CD1c-positive myeloid dendritic cell (primary cell): ENCODE results near the gene ZNF184.
A peak's percentile ranks its signal among the peaks of the same experiment; 100 is the strongest.

Experiments
- DNase-seq: peaks from one replicate; pipeline ENCODE4 v3.0.0-alpha.2; 2016; ENCODE audit errors: extremely low spot score

ZNF184 gene

GRCh38 chr6:27472617-27473400, at the start of gene ZNF184:
ZNF184 (minus strand) TSS chr6:27473105; CDS start chr6:27472294, 811 bp downstream.
- peak; percentile 97 for DNase-seq

GRCh38 chr6:27518881-27519795, 46.2 kb upstream of the ZNF184 start:
- peak; percentile 70 for DNase-seq

GRCh38 chr6:27517928-27518787, 45.3 kb upstream of the ZNF184 start:
- DNase-seq: no peak

- DNase-seq: no peak
Observed at GRCh38 chr6:27517238-27517637, 44.3 kb upstream of the ZNF184 start.

- no peak for DNase-seq
Observed at GRCh38 chr6:27514906-27515495, 42.1 kb upstream of the ZNF184 start.

GRCh38 chr6:27512525-27512924, 39.6 kb upstream of the ZNF184 start:
- no peak for DNase-seq

DNA sequence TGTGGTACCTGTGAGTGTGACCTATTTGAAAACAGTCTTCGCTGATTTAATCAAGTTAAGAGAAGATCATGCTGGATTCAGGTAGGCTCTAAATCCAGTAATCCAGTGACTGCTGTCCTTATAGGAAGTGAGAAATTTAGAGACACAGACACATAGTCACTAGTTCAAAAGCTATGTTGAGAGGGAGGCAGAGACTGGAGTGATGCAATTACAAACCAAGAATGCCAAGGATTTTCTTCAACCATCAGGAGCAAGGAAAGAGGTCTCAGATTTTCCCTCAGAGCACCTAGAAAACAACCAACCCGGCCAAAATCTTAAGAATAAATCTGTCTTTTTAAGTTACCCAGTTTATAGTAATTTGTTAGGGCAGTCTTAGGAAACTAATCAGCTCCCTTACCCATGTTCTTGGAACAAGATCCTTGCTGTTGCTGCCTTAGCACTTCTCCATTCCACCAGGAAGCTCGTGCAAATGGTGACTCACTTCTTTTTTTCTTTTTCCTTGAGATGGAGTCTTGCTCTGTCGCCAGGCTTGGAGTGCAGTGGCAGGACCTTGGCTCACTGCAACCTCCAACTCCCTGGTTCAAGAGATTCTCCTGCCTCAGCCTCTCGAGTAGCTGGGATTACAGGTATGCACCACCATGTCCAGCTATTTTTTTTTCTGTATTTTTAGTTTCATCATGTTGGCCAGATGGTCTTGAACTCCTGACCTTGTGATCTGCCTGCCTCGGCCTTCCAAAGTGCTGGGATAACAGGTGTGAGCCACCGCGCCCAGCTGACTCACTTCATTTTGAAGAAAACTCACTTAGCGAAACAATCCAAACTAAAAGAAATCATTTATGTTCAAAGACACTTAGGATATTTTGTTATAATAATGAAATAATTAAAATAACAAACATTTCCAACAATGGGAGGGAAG, 34.4 kb upstream of the ZNF184 start:
- no peak for DNase-seq

- no peak for DNase-seq
Observed at GRCh38 chr6:27505209-27506027, 32.5 kb upstream of the ZNF184 start.

- peak; percentile 79 for DNase-seq
Observed at GRCh38 chr6:27503436-27504030, 30.6 kb upstream of the ZNF184 start.

GRCh38 chr6:27502508-27503435, 29.9 kb upstream of the ZNF184 start:
- peak; percentile 33 for DNase-seq

- no peak for DNase-seq
Observed at GRCh38 chr6:27501187-27501586, 28.3 kb upstream of the ZNF184 start.

DNA sequence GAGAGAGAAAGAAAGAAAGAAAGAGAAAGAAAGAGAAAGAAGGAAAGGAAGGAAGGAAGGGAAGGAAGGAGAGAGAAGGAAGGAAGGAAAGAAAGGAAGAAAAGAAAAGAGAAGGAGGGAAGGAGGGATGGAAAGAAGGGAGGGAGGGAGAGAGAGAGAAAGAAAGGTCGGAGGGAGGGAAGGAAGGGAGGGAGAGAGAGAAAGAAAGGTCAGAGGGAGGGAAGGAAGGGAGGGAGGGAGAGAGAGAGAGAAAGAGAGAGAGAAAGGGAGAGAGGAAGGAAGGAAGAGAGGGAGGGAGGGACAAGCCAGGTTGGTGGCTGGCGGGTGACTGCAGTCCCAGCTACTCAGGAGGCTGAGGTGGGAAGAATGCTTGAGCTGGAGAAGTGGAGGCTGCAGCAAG, 27.3 kb upstream of the ZNF184 start:
- no peak for DNase-seq

DNA sequence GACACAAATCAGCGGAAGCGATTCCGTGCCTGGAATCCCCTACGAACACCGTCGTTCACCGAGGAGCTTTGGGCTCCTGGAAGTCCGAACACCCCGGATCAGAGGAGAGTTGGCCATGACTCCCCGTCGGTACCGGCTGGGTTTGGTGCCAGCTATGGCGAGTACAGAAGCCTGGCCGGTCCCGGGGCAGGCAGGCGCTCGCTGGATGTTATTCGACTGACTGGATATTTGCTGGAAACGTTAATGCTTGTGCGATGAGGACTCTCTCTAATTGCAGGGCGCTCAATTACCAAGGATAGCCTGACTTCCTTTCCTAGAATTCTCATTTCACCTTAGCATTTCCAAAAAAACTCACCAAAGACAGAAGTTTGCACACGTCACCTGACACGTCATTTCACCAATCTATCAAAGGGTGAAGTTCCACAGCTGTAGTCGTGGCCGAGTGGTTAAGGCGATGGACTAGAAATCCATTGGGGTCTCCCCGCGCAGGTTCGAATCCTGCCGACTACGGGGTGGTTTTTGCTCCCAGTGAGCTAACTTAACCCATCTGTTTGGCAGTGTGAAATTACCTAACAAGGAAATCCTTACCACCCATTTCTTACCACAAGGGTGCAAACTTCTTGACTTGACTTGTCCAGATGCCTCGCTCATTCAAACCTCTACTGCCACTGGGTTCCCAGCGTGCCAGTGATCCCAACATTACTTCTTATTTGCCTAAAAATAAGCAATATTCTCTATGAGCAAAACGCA, 22.7 kb upstream of the ZNF184 start:
- peak; percentile 12 for DNase-seq

DNA sequence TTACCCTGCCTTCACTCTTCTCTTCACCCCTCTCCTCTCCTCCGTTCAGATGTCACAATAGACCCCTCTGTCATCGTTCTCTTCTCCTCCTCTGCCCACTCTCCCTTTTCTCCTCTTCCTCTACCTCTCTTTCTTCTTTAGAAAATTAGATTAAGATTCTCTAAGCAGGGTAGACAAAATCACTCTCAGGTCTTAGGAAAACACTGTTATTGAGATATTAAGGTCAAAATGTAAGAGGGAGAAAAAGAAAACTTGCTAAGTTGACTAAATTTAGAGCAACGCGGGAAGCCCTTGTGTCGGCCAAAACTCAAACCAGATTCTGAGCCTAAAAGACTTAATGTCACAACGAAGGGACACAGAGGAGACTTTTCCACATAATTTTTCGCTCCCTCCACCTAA, 22.1 kb upstream of the ZNF184 start:
- DNase-seq: no peak

GRCh38 chr6:27494103-27494502, 21.2 kb upstream of the ZNF184 start:
- no peak for DNase-seq

- DNase-seq: no peak
Observed at GRCh38 chr6:27492631-27493190, 19.8 kb upstream of the ZNF184 start.
